HG02870 (cell line): Measurements from ENCODE around the gene CAMTA2.

ENCODE experiments used
- ATAC-seq: cut with Tn5 transposase; IDR thresholded peaks from one replicate; pipeline ENCODE4 v1.9.1; 2021; ENCODE audit warnings: mild to moderate bottlenecking, moderate library complexity; ENCODE audit not compliant: unreplicated experiment

Gene CAMTA2

DNA sequence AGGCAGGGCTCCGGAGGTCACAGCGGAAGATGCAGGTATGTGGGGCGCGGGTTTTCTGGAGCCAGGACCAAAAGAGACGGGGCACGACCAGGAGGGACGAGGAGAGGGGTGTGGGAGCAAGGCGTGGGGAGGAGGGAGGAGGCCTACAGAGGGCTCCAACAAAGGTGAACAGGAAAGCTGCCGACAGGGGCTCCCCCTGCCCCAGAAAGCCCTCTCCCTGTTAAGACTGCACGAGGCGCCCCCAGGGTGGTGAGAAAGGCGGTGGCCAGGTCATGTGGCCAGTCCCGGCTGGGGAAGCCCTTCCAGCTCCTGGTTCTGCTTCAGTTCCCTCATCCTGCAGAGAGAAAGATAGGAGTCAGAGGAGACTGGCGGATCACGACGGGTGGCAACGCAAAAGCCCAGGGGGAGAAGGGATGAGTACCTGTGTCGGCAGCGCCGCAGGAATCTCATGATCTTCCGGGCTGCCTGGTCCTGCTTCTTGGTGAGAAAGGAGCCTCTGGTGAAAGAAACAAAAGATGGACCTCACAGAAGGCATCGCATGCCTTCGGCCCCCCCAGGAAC lies 18.9 kb downstream of the CAMTA2 start:
- ATAC-seq, result no peak

DNA sequence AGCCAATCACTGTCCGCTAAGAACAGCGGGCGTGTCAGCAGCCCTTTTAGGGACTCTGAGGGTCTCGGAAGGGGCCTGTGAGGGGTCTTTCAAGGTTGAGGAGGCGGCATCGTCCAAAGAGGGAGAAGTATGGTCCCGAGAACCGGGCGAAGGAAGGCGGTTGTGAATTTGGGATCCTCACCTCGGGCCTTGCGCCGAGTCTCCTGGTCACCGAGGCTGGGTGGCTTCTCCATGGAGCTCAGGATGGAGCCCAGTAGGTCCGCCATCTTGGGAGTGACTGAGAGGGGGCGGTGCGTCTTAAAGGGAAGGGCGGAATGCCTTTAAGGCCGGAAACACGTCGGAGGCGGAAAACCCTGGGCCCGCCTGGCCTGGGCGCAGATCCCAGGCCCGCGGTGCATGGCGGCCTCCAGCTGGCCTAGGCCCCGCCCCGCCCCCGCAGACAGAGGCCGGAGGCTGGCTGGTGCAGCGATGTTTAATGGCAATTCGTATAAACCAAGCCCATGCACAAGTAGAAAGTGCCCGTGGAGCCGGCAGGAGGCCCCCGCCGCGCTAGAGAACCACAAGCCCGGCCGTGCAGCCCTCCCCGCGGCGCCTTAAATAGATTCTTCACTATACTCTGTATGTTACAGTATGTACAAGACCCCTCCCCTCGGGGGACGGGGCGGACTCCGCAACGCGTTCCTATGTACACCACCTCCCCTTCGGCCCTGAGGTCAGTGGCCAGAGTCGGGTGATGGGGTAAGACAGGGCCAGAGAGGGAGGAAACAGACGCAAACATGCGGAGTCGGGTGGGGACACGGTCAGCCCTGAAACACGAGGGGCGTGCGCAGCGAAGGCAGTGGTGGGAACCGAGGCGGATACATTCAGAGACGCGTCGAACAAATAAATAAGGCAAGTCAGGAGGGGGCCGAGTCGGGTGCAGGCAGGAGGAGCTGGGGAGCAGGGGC lies 19.7 kb downstream of the CAMTA2 start, which contains the start of gene SPAG7:
TSS of gene SPAG7 (minus strand) at position 279 of the 947 bp plus-strand sequence. CDS start at position 266, 13 bp downstream.
- peak; percentile 57 for ATAC-seq

DNA sequence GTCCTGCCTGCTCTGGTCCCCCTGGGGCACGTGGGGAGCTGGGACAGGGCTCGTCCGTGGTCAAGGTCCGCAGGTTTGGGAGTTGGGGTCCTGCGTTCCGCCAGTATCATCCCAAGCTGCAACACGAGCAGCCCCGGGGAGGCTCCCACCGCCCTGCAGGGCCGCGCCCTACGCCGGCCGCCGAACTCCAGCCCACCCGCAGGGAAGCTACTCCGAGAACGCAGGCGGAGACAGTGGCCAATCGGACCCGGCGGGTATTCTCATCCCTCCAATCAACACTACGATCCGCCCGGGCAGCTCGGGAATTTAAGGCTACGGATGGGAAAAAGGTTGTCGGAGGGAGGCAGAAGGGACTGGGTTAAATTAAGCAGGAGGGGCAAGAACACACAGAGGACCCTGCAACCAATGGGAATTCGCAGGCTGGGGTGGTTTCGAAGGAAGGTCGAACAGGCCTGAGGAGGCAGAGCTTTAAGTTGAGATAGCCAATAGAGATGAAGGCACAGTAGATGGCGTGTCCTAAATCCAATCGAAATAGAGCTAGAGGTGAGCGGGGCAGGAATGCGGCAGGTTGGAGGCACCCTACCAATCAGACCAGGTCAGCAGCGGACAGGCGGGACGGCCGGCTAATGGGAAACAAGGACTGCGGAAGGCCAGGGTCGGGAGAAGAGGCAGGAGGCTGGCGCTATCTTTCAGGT lies 20.5 kb downstream of the CAMTA2 start:
- peak; percentile 83 for ATAC-seq

DNA sequence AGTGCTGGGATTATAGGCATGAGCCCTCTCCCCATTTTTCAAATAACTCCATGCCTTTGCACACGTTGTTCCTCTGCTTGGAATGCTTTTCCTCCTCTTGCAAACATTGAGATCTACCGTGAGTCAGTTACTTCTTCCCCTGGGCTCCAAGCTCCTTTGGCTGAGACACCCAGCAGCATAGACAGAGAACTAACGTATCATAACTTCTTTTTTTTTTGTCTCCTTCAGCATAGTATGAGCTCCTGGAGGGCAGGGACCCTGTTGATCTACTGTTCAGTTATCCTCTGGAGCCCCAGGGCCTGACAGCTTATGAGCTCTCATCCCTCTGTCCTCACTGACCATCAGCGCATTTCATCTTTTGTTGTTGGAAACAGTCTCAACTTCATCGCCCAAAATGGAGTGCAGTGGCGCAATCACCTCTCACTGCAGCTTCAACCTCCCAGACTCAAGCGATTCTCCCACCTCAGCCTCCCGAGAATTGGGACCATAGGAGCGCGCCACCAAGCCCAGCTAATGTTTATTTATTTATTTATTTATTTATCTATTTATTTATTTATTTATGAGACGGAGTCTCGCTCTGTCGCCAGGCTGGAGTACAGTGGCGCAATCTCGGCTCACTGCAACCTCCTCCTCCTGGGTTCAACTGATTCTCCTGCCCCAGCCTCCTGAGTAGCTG lies 22.0 kb downstream of the CAMTA2 start:
- no peak for ATAC-seq

DNA sequence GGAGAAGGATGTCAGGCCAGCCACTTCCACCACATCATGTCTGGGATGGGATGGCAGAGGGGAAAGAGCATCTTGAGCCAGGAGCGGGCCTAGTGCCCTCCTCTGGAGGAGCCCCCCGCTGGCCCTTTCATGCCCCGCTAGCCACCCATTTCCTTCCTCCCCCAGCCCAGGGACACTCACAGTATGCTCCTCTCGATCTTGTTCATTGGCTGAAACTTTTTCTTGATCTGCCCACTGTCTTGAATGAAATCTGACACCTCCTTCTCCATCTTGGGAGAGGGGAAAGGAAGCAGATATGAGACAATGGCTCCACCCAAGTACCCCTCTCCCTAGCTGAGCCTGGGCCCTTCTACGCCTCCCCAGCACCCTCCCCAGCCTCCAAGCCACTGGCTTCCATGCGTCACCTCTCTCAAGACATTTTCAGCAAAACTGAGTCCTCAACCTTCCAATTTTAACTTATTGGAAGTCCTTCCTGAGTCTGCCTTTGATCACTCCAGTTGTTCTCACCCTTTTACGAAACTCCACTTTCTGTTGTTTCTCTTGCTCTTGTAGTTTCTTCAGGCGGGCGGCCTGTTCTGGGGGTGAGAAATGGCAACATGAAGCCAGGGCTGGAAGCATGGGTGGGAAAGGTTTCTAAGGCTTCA lies 27.1 kb downstream of the CAMTA2 start:
- no peak for ATAC-seq

DNA sequence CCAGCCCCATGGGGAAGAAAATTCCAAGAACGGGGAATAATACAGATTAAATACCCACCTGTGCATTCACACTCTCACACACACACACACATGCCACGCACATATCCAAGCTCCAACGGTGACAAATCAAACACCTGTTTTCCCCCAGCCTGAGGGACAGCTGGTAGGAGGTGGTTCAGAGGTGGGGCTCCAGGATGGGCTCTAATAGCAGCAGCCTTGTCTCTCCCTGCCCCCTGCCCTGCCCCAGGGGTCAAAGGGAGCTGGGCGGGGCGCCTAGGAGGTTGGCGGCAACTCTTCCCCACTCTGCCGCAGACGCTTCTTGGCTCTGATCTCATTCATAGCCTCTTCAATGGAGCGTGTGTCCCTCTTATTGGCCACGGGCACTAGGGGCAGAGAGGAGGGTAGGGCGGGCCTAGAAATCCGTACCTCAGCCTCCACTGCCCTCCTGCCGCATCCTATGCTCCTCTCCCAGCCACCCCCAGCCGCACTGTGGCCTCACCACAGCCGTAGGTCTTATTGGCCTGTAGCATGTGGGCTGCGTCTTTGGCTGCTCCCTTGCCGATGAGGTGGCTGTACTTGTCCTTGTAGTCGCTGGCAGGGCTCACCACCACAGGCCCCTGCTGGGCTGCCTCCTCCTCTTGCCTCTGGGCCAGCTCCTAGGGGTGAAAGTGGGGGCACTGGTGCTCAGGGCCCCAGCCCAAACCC lies 28.1 kb downstream of the CAMTA2 start:
- no peak for ATAC-seq

DNA sequence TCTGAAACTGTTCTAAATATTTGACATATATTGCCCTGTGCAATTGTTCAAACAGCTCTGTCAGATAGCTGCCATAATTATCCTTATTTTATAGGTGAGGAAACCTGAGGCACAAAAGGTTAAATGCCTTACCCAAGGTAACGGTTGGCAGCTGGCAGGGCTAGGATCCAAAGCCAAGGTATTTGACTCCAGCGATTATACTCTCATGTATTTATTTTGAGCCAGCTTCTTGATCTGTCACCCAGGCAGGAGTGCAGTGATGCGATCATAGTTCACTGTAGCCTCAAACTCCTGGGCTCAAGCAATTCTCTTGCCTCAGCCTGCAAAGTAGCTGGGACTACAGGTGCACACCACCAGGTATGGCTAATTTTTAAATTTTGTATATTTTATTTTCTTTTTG lies 29.4 kb downstream of the CAMTA2 start:
- ATAC-seq, result no peak

DNA sequence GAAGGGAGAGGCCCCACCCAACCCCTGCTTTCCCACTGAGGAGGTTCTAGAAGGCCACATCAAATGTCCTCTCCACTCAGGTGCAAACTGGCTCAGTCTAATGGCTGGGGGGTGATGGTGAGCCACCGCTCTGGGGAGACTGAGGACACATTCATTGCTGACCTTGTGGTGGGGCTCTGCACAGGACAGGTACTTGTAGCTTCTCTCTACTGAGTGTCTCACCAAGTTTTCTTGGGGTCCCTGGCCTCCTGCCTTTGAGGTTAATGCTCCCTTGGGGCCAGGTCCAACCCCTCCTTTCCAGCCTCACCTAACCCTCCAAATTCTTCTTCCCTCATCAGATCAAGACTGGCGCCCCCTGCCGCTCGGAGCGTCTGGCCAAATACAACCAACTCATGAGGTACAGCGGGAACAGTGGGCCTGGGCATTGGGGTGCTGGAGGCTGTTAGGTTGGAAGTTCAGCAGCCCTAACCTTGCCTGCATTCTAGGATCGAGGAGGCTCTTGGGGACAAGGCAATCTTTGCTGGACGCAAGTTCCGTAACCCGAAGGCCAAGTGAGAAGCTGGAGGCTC lies 30.9 kb downstream of the CAMTA2 start:
- no peak for ATAC-seq

DNA sequence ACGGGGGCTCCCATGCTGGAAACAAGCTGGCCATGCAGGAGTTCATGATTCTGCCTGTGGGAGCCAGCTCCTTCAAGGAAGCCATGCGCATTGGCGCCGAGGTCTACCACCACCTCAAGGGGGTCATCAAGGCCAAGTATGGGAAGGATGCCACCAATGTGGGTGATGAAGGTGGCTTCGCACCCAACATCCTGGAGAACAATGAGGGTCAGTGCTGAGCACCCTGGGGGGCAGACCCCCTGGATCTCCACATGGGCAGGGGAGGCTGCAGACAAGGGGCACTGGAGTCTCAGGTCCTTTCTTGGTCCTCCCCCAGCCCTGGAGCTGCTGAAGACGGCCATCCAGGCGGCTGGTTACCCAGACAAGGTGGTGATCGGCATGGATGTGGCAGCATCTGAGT lies 32.4 kb downstream of the CAMTA2 start:
- no peak for ATAC-seq

DNA sequence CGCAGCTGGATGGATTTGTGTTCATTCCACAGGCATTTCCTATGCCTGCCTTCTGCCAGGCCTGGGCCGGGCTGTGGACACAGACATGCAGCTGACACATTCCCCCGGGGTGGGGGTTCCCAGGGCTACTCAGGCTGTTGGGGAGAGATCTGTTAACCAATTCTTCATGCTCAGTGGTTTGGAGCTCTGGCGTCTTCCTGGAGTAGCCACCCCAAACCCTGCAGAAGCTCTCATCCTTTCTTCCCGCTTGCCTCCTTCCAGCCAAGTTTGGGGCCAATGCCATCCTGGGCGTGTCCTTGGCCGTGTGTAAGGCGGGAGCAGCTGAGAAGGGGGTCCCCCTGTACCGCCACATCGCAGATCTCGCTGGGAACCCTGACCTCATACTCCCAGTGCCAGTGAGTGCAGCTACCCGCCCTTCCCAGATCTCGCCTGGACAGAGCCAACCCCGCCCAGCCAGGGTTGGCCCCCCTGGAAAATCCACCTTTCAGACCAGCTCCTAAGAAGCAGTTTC lies 34.0 kb downstream of the CAMTA2 start:
- no peak for ATAC-seq

DNA sequence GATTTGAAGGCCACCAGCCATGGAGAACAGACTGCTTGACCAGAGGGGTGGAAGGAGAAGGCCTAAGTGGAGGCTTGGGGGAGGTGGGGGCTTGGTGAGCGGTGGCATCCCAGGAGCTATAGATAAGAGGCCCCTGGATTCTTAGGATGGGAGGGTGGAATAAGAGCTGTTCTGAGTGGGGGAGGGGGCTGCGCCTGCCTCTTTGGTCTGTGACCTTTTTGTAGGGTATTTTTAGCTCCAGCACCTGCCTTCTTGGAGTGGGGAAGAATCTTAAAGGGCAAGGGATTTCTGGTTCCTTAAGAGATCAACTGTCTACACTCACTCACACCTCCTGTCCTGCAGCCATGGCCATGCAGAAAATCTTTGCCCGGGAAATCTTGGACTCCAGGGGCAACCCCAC lies 36.0 kb downstream of the CAMTA2 start:
- ATAC-seq, result no peak

DNA sequence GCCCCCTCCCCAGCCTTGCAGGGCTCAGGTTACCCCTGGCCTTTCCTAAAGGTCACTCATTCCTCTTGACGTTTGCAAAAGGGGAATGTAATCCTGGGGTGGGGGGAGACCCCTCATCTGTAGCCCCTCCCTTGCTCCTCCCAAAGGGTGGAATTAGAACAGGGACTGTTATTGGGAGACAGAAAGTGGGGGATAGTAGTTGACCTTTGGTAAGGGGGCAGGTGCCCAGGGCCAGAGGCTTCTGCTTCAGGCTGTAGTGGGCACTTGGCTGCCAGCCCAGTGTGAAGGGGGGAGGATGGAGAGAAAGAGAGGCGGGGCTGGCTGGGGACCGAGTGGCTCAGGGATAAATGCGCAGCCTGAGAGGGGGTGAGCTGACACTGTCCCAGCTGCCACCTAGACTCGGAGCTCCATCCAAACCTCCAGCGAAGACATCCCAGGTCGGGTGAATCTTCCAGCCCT lies 36.7 kb downstream of the CAMTA2 start, which contains the start of gene ENO3:
TSS of gene ENO3 (plus strand) at position 374 of the 459 bp plus-strand sequence. CDS start 711 bp downstream, outside the sequence.
- ATAC-seq, result no peak

DNA sequence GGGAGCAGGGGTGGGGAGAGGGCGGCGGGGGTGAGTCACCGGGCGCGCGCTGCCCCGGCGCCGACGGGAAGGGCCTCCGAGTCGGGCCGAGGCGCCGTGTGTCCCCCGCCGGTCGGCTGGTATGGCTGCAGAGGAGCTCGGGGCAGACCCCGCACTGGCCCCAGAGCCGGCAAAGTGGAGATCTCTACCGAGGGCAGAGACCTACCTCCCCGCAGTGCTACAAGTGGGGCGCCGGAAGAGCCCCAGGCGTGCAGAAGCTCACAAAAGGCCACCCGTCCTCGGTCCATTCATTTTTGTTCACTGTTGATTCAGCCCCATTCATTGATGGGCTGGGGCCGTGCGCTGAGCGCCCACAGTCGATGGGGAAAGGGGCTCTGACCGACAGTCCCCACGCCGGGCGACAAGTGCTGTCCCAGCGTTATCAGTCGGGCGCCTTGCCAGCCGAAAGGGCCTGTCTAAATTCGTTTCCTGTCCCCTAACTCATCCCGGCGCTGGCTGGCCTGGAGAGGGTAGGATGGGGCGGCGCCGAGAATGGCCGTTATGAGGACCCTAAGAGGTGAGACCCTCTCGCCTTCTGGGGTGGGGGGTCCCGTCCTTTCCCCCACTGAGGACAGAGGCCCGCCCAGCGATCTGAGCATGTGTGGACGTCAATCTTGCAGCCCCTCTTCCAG lies 37.3 kb downstream of the CAMTA2 start:
- peak; percentile 2 for ATAC-seq

DNA sequence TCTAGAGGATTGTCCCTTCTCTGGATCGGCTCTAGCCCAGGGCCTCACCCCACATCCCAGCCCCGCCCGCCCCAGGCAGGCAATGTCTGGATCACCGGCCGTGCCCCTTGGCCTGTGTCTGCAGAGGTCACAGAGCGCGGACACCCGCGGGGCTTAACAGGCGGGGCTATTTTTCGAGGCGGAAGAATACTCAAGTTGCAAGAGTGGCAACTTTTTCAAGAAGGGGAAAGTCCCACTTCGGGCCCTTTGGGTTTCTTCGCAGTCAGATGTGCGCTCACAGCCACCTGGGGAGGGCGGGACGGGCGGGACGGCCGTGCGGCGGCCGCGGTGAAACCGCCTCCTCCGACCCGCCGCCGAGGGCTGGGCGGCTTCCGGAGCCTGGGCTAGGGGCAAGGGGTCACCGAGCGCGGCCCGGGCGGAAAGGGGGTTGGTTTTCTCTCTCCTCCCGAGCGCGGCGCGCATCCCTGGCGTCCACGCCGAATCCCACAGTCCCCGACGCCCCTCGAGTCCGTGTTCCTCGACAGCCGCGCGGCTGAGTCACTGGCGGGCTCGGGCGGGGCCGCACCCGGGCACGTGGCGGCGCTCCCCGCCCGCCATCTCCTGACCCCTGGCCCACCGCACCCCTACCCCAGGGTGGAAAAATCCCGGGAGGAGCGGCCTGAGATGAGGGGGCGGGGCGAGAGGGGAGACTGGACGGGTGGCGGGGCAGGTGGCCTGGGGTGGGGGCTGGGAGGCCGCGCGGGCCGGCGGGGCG lies 38.0 kb downstream of the CAMTA2 start:
- ATAC-seq, result peak; percentile 28

DNA sequence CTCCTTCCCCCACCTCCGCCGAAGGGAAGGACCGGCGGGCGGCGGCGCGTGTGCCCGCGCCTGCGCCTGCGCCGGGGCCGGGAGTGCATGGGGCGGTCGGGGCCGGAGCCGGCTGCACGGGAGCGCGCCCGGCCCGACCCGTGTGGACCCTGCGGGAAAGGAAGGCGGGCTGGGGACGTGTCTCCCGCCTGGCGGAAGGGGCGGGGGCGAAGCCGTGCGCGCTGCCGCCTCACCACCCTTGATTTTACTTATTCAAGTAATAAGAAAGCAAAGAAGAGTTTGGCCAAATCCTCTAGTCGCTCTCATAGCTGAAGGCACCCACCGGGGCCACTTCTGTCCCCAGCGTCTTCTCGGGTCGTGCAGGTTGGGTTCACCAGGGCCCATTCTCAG lies 38.5 kb downstream of the CAMTA2 start:
- peak; percentile 25 for ATAC-seq

DNA sequence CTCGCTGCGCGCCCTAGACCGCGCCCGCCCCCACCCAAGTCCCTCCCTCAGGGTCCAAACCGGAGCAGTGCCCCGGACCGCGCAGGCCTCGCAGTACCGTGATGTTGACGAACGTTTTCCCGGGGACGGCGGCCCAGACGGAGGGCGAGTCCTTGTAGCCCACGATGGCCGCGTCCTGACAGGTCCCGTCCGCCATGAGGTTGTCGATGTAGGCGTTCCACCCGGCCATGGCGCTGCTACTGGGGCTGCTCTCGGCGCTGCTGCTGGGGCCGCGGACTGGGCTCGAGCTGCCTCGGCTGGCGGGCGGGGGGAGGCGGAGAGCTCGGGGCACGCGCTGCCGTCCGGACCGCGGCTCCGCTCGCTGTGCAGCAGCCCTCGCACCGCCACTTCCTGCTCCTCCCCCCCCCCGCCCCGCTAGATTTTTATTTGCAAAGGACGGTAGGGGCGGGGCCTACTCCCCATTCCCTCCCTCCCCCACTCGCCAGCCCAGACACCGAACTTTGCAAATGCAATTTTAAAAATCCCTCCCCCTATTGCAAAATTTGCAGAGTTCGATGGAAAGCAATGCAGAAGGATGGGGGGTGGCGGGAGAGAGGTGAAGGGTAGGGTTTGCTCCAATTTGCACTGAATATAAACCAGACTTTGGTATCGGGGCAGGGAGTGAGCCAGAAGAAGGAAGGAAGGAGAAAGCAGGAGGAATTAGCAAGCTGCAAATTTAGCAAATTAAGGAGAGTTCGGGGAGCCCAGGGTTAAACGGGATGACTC lies 39.1 kb downstream of the CAMTA2 start, which contains the start of gene PFN1:
TSS of gene PFN1 (minus strand) at position 365 of the 765 bp plus-strand sequence. CDS start at position 229, 136 bp downstream.
- no peak for ATAC-seq
